ENCODE measurements around the gene ZXDC. TPM values are rescaled to one million over a fixed set of nuclear protein-coding genes. Genes with fewer than 3 reads are reported as not detected.

ZXDC gene
- total RNA-seq (2022; extraction: Qiagen RNA extraction; ENCODE audit: low read depth), result 7.5 to 9.2 TPM (median 8.1 TPM) in 5 replicates

GRCh38 chr3:126475413-126476114, at the start of gene ZXDC:
TSS of gene ZXDC (minus strand) at chr3:126475891. CDS start at chr3:126475865, 26 bp downstream.

GRCh38 chr3:126523745-126524428, 48.2 kb upstream of the ZXDC start, which contains the start of gene CHST13:
TSS of gene CHST13 (plus strand) at chr3:126524155. CDS start at chr3:126524333, 178 bp downstream.

GRCh38 chr3:126517291-126517951, 41.7 kb upstream of the ZXDC start, which contains the start of gene UROC1:
TSS of gene UROC1 (minus strand) at chr3:126517773. CDS start at chr3:126517719, 54 bp downstream.

GRCh38 chr3:126394179-126394976, 81.3 kb downstream of the ZXDC start, which contains the start of gene CFAP100:
TSS of gene CFAP100 (plus strand) at chr3:126394909. CDS start at chr3:126396001, 1,092 bp downstream.

Other genes with a start within 250 kb of the ZXDC start
- 0.21 to 0.65 TPM (median 0.27 TPM) in 5 replicates for gene KLF15, start 118.5 kb downstream of the ZXDC start, total RNA-seq (2022; extraction: Qiagen RNA extraction; ENCODE audit: low read depth)
- not detected in 5 replicates for gene CFAP100, start 81.0 kb downstream of the ZXDC start, total RNA-seq (2022; extraction: Qiagen RNA extraction; ENCODE audit: low read depth)
- not detected in 5 replicates for gene UROC1, start 41.9 kb upstream of the ZXDC start, total RNA-seq (2022; extraction: Qiagen RNA extraction; ENCODE audit: low read depth)
- 0.41 to 1.5 TPM (median 0.88 TPM) in 5 replicates for gene CHST13, start 48.3 kb upstream of the ZXDC start, total RNA-seq (2022; extraction: Qiagen RNA extraction; ENCODE audit: low read depth)
- gene C3orf22, start 83.0 kb upstream of the ZXDC start, total RNA-seq (2022; extraction: Qiagen RNA extraction; ENCODE audit: low read depth), result not detected in 5 replicates
- 5.7 to 7.3 TPM (median 6.5 TPM) in 5 replicates for gene TXNRD3, start 179.2 kb upstream of the ZXDC start, total RNA-seq (2022; extraction: Qiagen RNA extraction; ENCODE audit: low read depth)
- gene CHCHD6, start 228.3 kb upstream of the ZXDC start, total RNA-seq (2022; extraction: Qiagen RNA extraction; ENCODE audit: low read depth), result 16.8 to 23.0 TPM (median 19.4 TPM) in 5 replicates

All from A549 treated with GW870086 at 1 μM for 4 hours (cell line).